Thyroid gland (tissue), 4 donors: ENCODE data around the gene AP3B2.

Source experiments
- POLR2A ChIP-seq, 2 donors: fragments of 450-650 bp; IDR thresholded peaks; one replicate each; pipeline ENCODE4 v1.6.1; 2017; ENCODE audit warnings: antibody characterized with exemption in 2 of 2, mild to moderate bottlenecking in 2 of 2, moderate library complexity in 1 of 2
- TF ChIP-seq, protein P1 (sequence below), 6 experiments: fragments of 200-600 bp in 3 of 6; fragments of 450-650 bp in 3 of 6; sonication (generic) in 3 of 6; IDR thresholded peaks; one replicate each; pipeline ENCODE4 v1.5.1; 2016 to 2019; ENCODE audit warnings: antibody characterized with exemption in 6 of 6, mild to moderate bottlenecking in 2 of 6, inconsistent platforms in 1 of 6, moderate library complexity in 1 of 6

GRCh38 chr15:82646250-82647044 lies 63.2 kb downstream of the AP3B2 start:
- TF ChIP-seq, protein P1, sequence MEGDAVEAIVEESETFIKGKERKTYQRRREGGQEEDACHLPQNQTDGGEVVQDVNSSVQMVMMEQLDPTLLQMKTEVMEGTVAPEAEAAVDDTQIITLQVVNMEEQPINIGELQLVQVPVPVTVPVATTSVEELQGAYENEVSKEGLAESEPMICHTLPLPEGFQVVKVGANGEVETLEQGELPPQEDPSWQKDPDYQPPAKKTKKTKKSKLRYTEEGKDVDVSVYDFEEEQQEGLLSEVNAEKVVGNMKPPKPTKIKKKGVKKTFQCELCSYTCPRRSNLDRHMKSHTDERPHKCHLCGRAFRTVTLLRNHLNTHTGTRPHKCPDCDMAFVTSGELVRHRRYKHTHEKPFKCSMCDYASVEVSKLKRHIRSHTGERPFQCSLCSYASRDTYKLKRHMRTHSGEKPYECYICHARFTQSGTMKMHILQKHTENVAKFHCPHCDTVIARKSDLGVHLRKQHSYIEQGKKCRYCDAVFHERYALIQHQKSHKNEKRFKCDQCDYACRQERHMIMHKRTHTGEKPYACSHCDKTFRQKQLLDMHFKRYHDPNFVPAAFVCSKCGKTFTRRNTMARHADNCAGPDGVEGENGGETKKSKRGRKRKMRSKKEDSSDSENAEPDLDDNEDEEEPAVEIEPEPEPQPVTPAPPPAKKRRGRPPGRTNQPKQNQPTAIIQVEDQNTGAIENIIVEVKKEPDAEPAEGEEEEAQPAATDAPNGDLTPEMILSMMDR (IDR thresholded peaks at IDR 0.05), result no peak
- TF ChIP-seq POLR2A (IDR thresholded peaks at IDR 0.05), result no peak
